NCI-H345 (cell line): ENCODE data around the gene TP53TG3B.
"Not testable (repeated sequence)": the region's sequence is repeated elsewhere in the genome, so short reads cannot be mapped to it uniquely, and the experiment has no call there.

Source experiments
- DNase-seq: peaks from one replicate; lab custom pipeline; 2025; lab: John Stamatoyannopoulos, UW

The TP53TG3B gene

GRCh38 chr16:33360541-33360940 is at the start of gene TP53TG3B:
TSS of gene TP53TG3B (plus strand) at chr16:33360841. CDS start at chr16:33360909, 68 bp downstream.
- not testable (repeated sequence) for DNase-seq

DNA sequence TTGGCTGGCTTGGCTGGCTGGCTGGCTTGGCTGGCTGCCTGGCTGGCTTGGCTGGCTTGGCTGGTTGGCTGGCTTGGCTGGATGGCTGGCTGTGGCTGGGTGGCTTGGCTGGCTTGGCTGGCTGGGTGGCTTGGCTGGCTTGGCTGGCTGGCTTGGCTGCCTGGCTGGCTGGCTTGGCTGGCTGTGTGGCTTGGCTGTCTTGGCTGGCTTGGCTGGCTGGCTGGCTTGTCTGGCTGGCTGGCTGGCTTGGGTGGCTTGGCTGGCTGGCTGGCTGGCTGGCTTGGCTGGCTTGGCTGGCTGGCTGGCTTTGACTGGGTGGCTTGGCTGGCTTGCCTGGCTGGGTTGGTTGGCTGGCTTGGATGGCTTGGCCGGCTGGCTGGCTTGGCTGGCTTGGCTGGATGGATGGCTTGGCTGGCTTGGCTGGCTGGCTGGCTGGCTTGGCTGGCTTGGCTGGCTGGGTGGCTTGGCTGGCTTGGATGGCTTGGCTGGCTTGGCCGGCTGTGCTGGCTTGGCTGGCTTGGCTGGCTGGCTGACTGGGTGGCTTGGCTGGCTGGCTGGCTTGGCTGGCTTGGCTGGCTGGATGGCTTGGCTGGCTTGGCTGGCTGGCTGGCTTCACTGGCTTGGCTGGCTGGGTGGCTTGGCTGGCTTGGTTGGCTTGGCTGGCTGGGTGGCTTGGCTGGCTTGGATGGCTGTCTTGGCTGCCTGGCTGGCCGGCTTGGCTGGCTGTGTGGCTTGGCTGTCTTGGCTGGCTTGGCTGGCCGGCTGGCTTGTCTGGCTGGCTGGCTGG is 24.2 kb upstream of the TP53TG3B start:
- not testable (repeated sequence) for DNase-seq

DNA sequence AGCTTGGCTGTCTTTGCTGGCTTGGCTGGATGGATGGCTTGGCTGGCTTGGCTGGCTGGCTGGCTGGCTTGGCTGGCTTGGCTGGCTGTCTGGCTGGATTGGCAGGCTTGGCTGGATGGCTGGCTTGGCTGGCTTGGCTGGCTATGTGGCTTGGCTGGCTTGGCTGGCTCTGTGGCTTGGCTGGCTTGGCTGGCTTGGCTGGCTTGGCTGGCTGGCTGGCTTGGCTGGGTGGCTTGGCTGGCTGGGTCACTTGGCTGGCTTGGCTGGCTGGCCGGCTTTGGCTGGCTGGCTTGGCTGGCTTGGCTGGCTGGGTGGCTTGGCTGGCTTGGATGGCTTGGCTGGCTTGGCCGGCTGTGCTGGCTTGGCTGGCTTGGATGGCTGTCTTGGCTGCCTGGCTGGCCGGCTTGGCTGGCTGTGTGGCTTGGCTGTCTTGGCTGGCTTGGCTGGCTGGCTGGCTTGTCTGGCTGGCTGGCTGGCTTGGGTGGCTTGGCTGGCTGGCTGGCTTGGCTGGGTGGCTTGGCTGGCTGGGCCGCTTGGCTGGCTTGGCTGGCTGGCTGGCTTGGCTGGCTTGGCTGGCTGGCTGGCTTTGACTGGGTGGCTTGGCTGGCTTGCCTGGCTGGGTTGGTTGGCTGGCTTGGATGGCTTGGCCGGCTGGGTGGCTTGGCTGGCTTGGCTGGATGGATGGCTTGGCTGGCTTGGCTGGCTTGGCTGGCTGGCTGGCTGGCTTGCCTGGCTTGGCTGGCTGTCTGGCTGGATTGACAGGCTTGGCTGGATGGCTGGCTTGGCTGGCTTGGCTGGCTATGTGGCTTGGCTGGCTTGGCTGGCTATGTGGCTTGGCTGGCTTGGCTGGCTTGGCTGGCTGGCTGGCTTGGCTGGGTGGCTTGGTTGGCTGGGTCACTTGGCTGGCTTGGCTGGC is 22.8 kb upstream of the TP53TG3B start:
- DNase-seq = not testable (repeated sequence)

GRCh38 chr16:33338543-33338951 is 22.1 kb upstream of the TP53TG3B start:
- not testable (repeated sequence) for DNase-seq

GRCh38 chr16:33339093-33340061 is 21.3 kb upstream of the TP53TG3B start:
- DNase-seq = not testable (repeated sequence)
